NCI-H1417 treated with DMSO at 0.1 percent for 48 hours (cell line): ENCODE data around the gene KCNQ1.

Experiments used
- DNase-seq: peaks from one replicate; lab custom pipeline; 2025; lab: John Stamatoyannopoulos, UW

Gene KCNQ1

GRCh38 chr11:2651054-2651617 is 206.3 kb downstream of the KCNQ1 start:
- no peak for DNase-seq

DNA sequence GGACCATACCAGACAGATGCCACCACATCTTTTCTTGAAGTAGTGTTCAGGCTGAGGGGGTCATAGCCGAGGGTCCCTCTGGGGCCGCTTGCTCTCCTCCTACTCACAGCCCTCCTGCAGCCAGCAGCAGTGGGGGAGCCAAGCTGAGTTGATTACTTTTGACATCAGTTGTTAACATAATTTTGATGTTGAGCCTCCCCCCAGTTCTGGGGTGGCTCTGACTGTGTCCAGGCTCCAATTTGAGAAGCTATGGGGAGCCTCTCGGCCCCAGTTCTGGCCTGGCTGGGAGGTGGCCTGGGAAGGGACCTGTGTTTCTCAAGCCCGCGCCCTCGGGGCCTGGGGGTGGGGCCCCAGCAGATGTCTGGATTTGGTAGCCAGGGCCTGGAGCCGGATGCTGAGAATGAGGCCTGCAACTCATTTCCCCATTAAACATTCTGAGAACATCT is 207.0 kb downstream of the KCNQ1 start:
- DNase-seq, result no peak

- no peak for DNase-seq
Observed at GRCh38 chr11:2652333-2653197, 207.8 kb downstream of the KCNQ1 start.

- DNase-seq, result no peak
Observed at GRCh38 chr11:2653198-2653551, 208.4 kb downstream of the KCNQ1 start.

DNA sequence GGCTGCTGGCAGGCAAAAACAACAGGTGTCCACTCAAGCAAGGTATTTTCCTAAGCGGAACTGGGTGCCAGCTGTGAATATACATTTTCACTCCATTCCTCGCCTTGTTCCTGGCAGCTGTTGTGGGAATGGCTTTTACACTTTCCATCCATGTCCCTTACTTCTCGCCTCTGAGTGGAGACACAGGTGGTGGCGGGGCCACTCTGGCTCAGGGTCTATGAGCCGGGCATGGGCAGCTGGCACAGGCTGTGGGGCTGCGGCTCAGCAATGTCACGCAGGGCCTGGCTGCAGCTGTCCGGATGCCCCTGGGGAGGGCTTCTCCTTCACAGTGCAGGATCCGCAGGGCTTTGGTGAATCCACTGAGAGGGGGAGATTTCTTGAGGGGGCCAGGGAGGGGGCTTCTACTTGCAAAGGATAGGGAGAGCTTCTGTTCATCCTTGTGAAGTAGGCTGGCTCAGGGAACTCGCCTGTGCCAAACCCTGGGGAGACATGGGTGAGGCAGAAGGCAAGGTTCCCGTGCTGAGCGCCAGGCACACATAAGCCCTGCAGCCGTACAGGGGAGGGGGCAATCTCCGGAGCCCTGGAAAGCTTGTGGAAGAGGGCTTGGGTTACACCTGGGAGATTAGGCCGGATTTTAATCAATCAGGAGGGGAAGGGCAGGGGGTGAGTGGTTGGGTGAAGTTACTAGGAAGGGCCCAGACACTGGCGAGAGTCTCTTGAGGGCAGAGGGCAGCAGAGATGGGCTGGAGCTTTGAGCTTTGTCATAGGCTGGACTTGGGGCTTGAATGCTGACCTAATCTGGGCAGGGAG is 209.3 kb downstream of the KCNQ1 start:
- DNase-seq, result no peak

- DNase-seq, result no peak
Observed at GRCh38 chr11:2655016-2655719, 210.4 kb downstream of the KCNQ1 start.

- no peak for DNase-seq
Observed at GRCh38 chr11:2655834-2656622, 211.2 kb downstream of the KCNQ1 start.

DNA sequence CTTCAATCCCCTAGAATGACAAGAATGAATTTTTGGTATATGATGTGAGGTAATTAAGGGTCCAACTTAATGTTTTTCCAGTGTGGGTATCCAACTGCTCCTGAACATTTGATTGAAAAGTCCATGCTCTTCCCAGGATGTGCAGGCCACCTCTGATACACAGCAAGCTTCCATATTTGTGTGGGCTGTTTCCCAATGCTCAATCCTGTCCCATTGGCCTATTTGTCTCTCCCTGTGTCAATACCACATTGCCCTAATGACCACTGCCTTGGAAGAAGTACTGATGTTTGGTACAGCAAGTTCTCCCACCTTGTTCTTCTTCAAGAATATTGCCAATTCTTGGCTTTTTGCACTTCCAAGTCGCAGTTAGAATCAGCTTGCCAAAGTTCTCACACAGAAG is 212.1 kb downstream of the KCNQ1 start:
- DNase-seq, result no peak

DNA sequence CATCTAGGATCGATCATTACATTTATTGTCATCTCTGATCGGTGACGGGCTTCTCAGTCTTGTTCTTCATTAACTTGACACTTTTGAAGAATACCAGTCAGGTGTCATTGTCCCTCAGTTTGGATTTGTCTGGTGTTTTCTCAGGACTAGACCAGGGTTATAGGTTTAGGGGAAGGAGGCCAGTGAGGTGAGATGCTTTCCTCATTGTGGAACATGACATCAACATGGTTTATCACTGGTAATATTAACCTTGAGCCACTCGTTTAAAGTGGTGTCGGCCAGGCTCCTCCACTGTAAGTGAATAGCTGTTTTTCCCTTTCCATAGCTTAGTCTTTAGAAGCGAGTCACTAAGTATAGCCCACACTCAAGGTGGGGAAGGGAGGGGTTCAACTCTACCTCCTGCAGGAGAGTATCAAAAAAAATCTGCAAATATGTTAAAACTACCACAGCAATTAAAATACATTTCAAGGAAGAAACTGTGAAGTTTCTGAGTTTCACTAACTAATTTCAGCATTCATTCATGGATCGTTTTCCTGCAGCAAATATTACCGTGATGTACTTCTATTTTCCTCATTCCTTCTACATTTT is 213.0 kb downstream of the KCNQ1 start:
- no peak for DNase-seq

DNA sequence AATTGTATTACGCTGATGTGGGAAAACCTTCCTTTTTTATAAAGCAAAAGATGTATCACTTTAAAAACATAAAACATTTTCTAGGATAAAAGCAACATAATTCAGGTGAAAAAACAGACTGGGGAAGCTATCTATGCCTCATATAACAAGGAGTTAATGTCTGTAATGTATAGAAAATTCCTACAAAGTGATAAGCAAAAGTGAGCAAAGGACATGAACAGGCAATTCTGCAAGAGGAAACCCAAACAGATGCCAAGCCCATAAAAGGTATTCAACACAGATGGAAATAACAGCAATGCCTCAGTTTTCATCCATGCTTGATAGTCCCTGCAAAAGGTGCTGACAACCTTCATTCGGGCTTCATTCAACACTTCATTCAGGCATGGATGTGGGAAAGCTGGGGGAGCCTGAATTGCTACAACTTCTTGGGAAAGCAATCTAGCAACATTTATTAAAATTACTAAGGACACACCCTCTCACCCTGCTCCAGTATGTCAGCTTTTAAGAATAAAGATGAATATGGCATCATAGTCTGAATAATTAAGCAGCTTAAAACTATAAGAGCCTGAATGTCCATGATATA is 215.6 kb downstream of the KCNQ1 start:
- DNase-seq, result no peak

DNA sequence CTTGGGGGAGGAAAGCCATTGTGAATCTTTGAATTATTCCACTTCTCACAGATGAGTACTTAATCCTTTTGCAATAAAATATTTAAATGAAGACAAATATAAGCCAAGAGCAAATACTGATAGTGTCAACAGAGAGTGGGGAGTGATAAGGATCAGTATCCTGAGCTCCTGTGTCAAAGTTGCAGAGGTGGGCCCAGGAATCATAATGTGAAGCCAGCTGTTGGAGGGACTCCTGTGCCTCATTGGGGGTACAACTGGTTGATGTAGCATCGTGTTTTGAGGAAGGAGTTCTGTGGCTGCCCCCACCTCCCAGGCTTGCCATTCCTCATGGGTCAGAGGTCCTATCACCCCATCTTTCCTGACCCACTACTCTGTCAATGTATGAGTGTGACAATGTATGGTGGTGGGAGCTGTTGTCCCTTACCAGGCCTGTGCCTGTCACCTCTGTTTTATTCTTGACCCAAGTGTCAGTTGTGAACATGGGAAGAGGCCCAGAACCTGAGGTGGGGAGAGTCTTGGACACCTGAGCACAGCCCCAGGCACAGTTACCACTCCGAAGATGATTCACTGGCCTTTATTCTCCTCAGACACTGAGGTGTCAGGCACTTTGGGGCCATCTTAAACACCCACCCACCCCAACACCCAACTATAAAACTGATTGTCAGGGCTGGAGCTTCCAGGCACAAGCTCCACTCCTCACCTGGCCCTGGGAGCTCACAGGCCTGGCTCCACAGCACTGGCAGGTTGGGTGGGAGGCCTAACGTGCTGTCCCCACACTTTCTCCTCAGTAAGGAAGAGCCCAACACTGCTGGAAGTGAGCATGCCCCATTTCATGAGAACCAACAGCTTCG is 216.6 kb downstream of the KCNQ1 start:
- no peak for DNase-seq

GRCh38 chr11:2662024-2662312 is 217.2 kb downstream of the KCNQ1 start:
- no peak for DNase-seq

DNA sequence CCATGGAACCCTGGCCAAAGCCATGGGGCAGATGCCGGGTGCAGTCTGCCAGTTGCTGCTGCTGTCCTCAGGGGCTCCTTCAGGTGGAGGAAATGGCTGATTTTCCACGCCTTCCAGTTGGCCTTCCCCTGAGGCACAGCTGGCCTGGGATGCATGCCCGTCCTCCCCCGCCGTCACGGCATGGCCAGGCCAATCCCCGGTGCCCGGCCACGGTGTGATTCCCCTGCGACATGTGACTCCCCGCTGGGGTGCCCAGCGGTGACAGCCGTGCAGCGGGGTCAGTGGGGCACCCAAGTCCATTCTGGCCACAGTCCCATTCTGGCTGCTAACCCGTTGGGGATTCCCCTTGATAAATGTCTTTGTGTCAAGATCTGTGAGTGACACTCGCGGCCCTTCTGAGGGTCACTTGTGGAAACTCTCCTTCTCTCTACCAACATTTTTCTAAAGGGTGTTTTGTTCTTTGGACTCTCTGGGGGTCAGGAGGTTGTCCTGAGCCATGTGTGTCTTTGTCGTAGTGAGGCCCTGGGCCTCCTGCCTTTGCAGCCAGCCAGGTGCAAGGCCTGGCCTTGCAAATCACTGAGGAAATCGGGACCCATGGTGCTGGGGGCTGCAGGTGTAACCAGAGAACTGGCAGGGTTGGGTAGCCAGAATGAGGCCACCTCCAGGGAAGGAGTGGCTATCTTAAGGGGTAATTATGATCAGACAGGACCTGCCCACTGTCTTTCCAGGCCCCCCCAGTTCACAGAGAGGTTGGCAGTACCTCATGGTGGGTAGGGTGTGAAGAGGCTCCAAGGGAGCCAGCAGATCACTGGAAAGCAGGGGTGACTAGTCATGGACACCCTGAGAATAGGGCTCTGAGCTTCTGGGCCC is 217.9 kb downstream of the KCNQ1 start:
- no peak for DNase-seq

GRCh38 chr11:2663506-2663905 is 218.7 kb downstream of the KCNQ1 start:
- no peak for DNase-seq

DNA sequence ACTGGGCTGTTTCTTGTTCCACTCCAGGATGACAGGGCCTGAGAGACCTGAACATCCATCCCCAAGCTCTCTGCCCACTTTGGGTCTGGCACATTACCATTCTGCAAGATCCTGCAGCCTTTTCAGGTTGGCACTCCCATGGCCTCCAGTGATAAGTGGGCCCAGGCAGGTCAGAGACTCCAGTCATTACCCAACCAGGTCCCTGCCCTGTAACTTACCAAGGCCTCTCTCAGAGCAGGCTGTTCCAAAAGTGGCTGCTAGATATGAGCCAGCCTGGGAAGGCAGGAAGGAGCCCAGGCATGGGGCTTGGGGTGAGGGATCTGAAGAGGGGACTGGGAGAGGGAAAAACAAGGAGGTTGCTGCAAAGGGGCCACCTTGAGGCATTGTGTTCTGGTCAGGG is 219.1 kb downstream of the KCNQ1 start:
- DNase-seq, result no peak

DNA sequence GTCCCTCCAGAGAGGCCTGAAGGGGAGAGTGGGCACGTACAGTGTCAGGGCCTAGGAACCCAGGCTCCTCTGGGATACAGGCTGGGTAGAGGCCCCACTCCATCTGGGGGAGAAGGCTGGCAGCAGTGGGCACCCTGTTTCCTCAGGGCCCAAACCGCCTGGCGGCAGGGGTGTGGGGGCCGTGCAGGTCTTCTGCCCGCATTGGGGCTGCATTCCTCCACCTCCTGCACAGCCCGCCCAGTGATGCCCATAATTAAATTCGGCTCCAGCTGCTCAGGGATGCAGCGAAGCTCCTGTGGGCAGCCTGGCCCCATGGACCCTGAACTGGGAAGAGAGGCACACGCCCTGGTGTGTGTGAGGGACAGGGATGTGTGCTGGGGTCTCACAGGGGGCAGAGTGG is 219.6 kb downstream of the KCNQ1 start:
- DNase-seq, result no peak

- no peak for DNase-seq
Observed at GRCh38 chr11:2664791-2665525, 220.2 kb downstream of the KCNQ1 start.
